GM20431 (cell line): ENCODE data around the gene FADS1.

ENCODE experiments used
- in situ Hi-C: fragments of 300-500 bp; cut with MseI, MboI; formaldehyde crosslinking; loops from one replicate; pipeline ENCODE4 v1.15.0; 2020; ENCODE audit warnings: low sequenced_read_pairs; ENCODE audit not compliant: unreplicated experiment

FADS1 gene

DNA sequence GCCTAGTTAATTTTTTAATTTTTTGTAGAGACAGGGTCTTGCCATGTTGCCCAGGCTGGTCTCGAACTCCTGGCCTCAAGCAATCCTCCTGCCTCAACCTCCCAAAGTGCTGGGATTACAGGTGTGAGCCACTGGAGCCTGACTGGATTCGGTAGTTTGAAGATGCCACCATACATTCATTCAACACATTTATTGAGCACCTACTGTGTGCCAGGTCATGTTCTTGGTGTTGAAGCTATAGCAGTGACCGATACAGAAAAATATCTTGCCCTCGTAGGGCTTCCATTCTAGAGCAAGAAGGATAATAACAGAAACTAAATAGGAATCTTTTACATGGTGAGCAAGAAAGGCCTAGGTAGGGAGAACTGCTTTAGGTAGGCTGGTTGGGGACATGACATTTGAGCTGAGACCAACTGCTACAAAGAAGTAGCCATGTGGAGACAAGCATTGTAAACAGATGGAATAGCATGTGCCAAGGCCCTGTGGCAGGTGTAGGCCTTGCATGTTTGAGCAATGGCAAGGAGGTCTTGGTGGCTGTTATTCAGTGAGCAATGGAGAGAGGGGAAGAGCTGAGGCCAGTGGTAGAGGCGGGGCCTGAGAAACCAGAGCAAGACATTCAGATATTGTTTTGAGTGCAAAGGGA is 66.1 kb downstream of the FADS1 start:
- in situ Hi-C loops = no loop called here
